Thoracic aorta (tissue), 2 donors: Measurements from ENCODE around the gene DAP. TPM values are rescaled to one million over a fixed set of nuclear protein-coding genes. Genes with fewer than 3 reads are reported as not detected.

Experiments used
- ATAC-seq: fragments of 150-250 bp; one replicate; pipeline ENCODE4 v1.8.0; 2017; ENCODE audit warnings: low read depth; ENCODE audit not compliant: insufficient number of reproducible peaks, low FRiP score
- DNase-seq: peaks from one replicate; pipeline ENCODE4 v3.0.0-alpha.2; 2020; ENCODE audit warnings: low spot score
- H3K27ac ChIP-seq, 2 donors: fragments of 200-600 bp; sonication (generic); 1 replicate in 1 of 2; 2 replicates in 1 of 2; pipeline ENCODE4 v1.5.1; 2016; ENCODE audit warnings: mild to moderate bottlenecking in 2 of 2, moderate library complexity in 2 of 2
- H3K27me3 ChIP-seq: fragments of 200-600 bp; sonication (generic); replicated peaks from 2 replicates; pipeline ENCODE4 v1.6.0; 2016; ENCODE audit warnings: mild to moderate bottlenecking; ENCODE audit not compliant: insufficient read depth
- H3K36me3 ChIP-seq: fragments of 200-600 bp; sonication (generic); one replicate; pipeline ENCODE4 v1.5.1; 2016
- H3K4me1 ChIP-seq, 2 donors: fragments of 200-600 bp; sonication (generic); 1 replicate in 1 of 2; 2 replicates in 1 of 2; pipeline versions ENCODE4 v1.5.1 to v1.6.0; 2016; ENCODE audit warnings: low read depth in 2 of 2, mild to moderate bottlenecking in 1 of 2; ENCODE audit not compliant: control insufficient read depth in 1 of 2
- H3K4me3 ChIP-seq: fragments of 200-600 bp; sonication (generic); 2 replicates; pipeline ENCODE4 v1.5.1; 2016; ENCODE audit warnings: mild to moderate bottlenecking
- H3K9me3 ChIP-seq: fragments of 200-600 bp; sonication (generic); 2 replicates; pipeline ENCODE4 v1.5.1; 2016
- CTCF ChIP-seq: fragments of 200-600 bp; sonication (generic); IDR thresholded peaks from one replicate; pipeline ENCODE4 v1.5.1; 2019; ENCODE audit warnings: antibody characterized with exemption
- total RNA-seq, 2 donors: library from RNA; depleted of rRNA; stranded (reverse); fragments of >200 nt; gene quantifications; one replicate each; pipeline versions ENCODE4 v1.1.0 to v1.2.3, GENCODE V29; 2016

The DAP gene
- total RNA-seq, 2 donors from 2014 or later = 79.6 to 113 TPM

- DNase-seq (no peak), ATAC-seq (no peak)
- Histone ChIP-seq H3K4me1 (no peaks in the 10 kb centered on the region), H3K27me3 (no peaks in the 10 kb centered on the region), H3K27ac (no peak overlapping the region), H3K9me3 (no peaks in the 10 kb centered on the region), H3K36me3 (no peaks in the 10 kb centered on the region), H3K4me3 (no peak overlapping the region)
- TF ChIP-seq CTCF = no peak
These were observed 51.6 kb downstream of the DAP start for GRCh38 chr5:10709409-10709808.

- ATAC-seq (no peak), DNase-seq (no peak)
- no peak for TF ChIP-seq CTCF
- Histone ChIP-seq H3K36me3 (no peaks in the 10 kb centered on the region), H3K4me1 (peaks cover 4 to 6% of the 10 kb centered on the region in 2 donors), H3K27ac (no peak overlapping the region), H3K27me3 (no peaks in the 10 kb centered on the region), H3K4me3 (no peak overlapping the region), H3K9me3 (no peaks in the 10 kb centered on the region)
These were observed 52.7 kb downstream of the DAP start for GRCh38 chr5:10708189-10708944.

GRCh38 chr5:10707198-10708142 lies 53.6 kb downstream of the DAP start:
- DNase-seq = no peak
- H3K4me3 ChIP-seq = no peak overlapping the region
- H3K4me1 ChIP-seq = peaks cover 8 to 15% of the 10 kb centered on the region in 2 donors
- no peak for TF ChIP-seq CTCF
- H3K27ac ChIP-seq = no peak overlapping the region
- H3K9me3 ChIP-seq = no peaks in the 10 kb centered on the region
- ATAC-seq = no peak
- no peaks in the 10 kb centered on the region for H3K36me3 ChIP-seq
- H3K27me3 ChIP-seq = no peaks in the 10 kb centered on the region

- no peak for TF ChIP-seq CTCF
- no peak overlapping the region for H3K27ac ChIP-seq
- no peaks in the 10 kb centered on the region for H3K36me3 ChIP-seq
- peaks cover 10 to 25% of the 10 kb centered on the region in 2 donors for H3K4me1 ChIP-seq
- no peak for DNase-seq
- no peaks in the 10 kb centered on the region for H3K27me3 ChIP-seq
- no peaks in the 10 kb centered on the region for H3K9me3 ChIP-seq
- no peak overlapping the region for H3K4me3 ChIP-seq
- no peak for ATAC-seq
These were observed 54.7 kb downstream of the DAP start for GRCh38 chr5:10706326-10706725.

- Histone ChIP-seq H3K27ac (no peak overlapping the region), H3K27me3 (no peaks in the 10 kb centered on the region), H3K4me1 (peaks cover 10 to 25% of the 10 kb centered on the region in 2 donors), H3K36me3 (no peaks in the 10 kb centered on the region), H3K9me3 (no peaks in the 10 kb centered on the region), H3K4me3 (no peak overlapping the region)
- TF ChIP-seq CTCF = no peak
- DNase-seq (no peak), ATAC-seq (no peak)
These were observed 55.3 kb downstream of the DAP start for GRCh38 chr5:10705747-10706146.
